H1 (cell line): ENCODE data around the gene RMND5B. TPM values are rescaled to one million over a fixed set of nuclear protein-coding genes. Genes with fewer than 3 reads are reported as not detected.

Experiments
- CHD7 ChIP-seq: fragments of 300-600 bp; sonication (generic); IDR thresholded peaks from 2 replicates; pipeline ENCODE4 v1.7.1; 2012; ENCODE audit warnings: low read length, moderate library complexity, mild to moderate bottlenecking, inconsistent platforms; ENCODE audit not compliant: insufficient replicate concordance
- GTF2F1 ChIP-seq: IDR thresholded peaks from 2 replicates; pipeline ENCODE4 v1.6.1; 2012; ENCODE audit warnings: low read depth, low read length, improper control_type of control experiment, borderline replicate concordance
- SAP30 ChIP-seq: fragments of 300-600 bp; sonication (generic); IDR thresholded peaks from 2 replicates; pipeline ENCODE4 v1.7.1; 2012; ENCODE audit warnings: low read length, moderate library complexity, mild to moderate bottlenecking, inconsistent platforms; ENCODE audit not compliant: insufficient read depth, insufficient replicate concordance
- polyA plus RNA-seq, 7 experiments: library from polyadenylated mRNA; depleted of rRNA in 3 of 7; stranded (reverse) in 5 of 7; unstranded in 2 of 7; fragments of >200 nt in 5 of 7; fragments of 200-250 nt in 2 of 7; gene quantifications; 1 replicate in 5 of 7; 2 replicates in 1 of 7; 4 replicates in 1 of 7; pipeline versions ENCODE4 v1.2.1 to v1.2.3, GENCODE V29; 2011 to 2013; ENCODE audit warnings: missing spikeins in 2 of 7, mixed read lengths in 2 of 7
- total RNA-seq: library from RNA; stranded (reverse); fragmentation: NEBNext Ultra II Directional; extraction: Animal tissue kit (Norgen Biotek cat#: 25700); gene quantifications from 2 replicates; pipeline ENCODE4 v1.2.1, GENCODE V29; 2021

Gene RMND5B
- total and polyA plus RNA-seq, 2 of the 8 experiments (the other 6 are each of a cell fraction or from before 2014, with no cell fraction given) = 75.9 to 90.2 TPM

DNA sequence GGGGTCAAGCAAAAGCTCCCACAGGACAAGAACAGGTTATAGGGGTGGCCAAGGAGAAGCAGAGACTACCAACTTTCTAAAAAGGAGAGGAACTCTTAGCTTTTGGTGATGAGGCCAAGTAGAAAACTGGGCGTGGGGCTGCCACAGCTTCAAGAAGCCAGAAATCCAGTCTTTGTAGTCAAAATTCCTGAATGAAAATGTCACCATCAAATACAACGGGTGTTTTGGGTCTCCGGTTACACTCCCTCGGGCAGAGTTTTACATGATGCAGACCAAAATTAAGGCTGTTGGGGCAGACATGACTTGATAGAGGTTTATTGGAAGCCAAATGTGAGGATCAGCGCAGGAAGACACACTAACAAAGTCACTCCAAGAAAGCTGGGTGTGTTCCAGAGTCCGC is 46.9 kb upstream of the RMND5B start (continued):
- TF ChIP-seq CHD7 (no peak), GTF2F1 (no peak), SAP30 (no peak)
